Vagina (tissue), 2 donors: Measurements from ENCODE around the gene ADGRV1.

ENCODE experiments used
- CTCF ChIP-seq, 3 experiments: fragments of 450-650 bp in 2 of 3; fragments of 200-600 bp in 1 of 3; sonication (generic) in 1 of 3; IDR thresholded peaks; one replicate each; pipeline ENCODE4 v1.5.1; 2017 to 2019; ENCODE audit warnings: antibody characterized with exemption in 3 of 3, mild to moderate bottlenecking in 2 of 3, moderate library complexity in 2 of 3
- POLR2AphosphoS5 ChIP-seq, 2 donors: sonication (generic); formaldehyde crosslinking; IDR thresholded peaks; one replicate each; pipeline ENCODE4 v1.9.0; 2017; ENCODE audit warnings: antibody characterized with exemption in 2 of 2, mild to moderate bottlenecking in 2 of 2, low read depth in 1 of 2; ENCODE audit not compliant: insufficient read depth in 1 of 2

GRCh38 chr5:90645024-90645610 is 86.5 kb downstream of the ADGRV1 start:
- TF ChIP-seq POLR2AphosphoS5 (IDR thresholded peaks at IDR 0.05; ENCODE audit: insufficient read depth in 1 of 2, low read depth in 1 of 2), result no peak
- no peak for TF ChIP-seq CTCF (IDR thresholded peaks at IDR 0.05)
